Psoas muscle (tissue), 8 donors: ENCODE measurements around the gene SLC23A2. TPM values are rescaled to one million over a fixed set of nuclear protein-coding genes. Genes with fewer than 3 reads are reported as not detected.

Source experiments
- ATAC-seq, 4 donors: fragments of 200-7000 bp; cut with Tn5 transposase; one replicate each; pipeline ENCODE4 v1.9.1; 2020; ENCODE audit warnings: moderate library complexity in 3 of 4, mild to moderate bottlenecking in 2 of 4
- DNase-seq, 2 donors: peaks; one replicate each; pipeline ENCODE4 v3.0.0-alpha.2; 2020
- H3K27ac ChIP-seq: fragments of 200-600 bp; one replicate; pipeline ENCODE4 v1.8.0; 2022
- H3K27me3 ChIP-seq, 3 donors: fragments of 200-600 bp in 1 of 3; one replicate each; pipeline versions ENCODE4 v1.6.1 to v1.8.0; 2013 to 2022; ENCODE audit warnings: low read length in 2 of 3, mild to moderate bottlenecking in 2 of 3, moderate library complexity in 1 of 3; ENCODE audit not compliant: insufficient read depth in 3 of 3
- H3K36me3 ChIP-seq, 2 donors: fragments of 200-600 bp in 1 of 2; one replicate each; pipeline versions ENCODE4 v1.6.1 to v1.8.0; 2013 to 2022; ENCODE audit warnings: low read depth in 1 of 2, mild to moderate bottlenecking in 1 of 2, moderate library complexity in 1 of 2; ENCODE audit not compliant: insufficient read depth in 1 of 2
- H3K4me1 ChIP-seq: fragments of 200-600 bp; one replicate; pipeline ENCODE4 v1.8.0; 2022
- H3K4me3 ChIP-seq: fragments of 200-600 bp; one replicate; pipeline ENCODE4 v1.8.0; 2022; ENCODE audit warnings: mild to moderate bottlenecking
- H3K9me3 ChIP-seq: fragments of 200-600 bp; one replicate; pipeline ENCODE4 v1.8.0; 2022
- CTCF ChIP-seq: fragments of 200-600 bp; IDR thresholded peaks from one replicate; pipeline ENCODE4 v1.8.0; 2022; ENCODE audit warnings: antibody characterized with exemption
- WGBS, 3 donors: extraction: QIAGEN DNeasy Blood & Tissue Kit; methylation state at CpG; one replicate each; pipeline versions ENCODE4 v1.1.6 to v1.1.7; 2013; 5-methylcytosine and 5-hydroxymethylcytosine counted together
- intact Hi-C, 2 donors: fragments of 100-400 bp; cut with DNase I; formaldehyde crosslinking; loops; one replicate each; pipeline versions ENCODE4 v1.11.0 to v1.14.2; 2022
- polyA plus RNA-seq, 3 donors: library from polyadenylated mRNA; stranded (reverse); fragments of 200-250 nt; gene quantifications; one replicate each; pipeline ENCODE4 v1.2.3, GENCODE V29; 2013
- total RNA-seq, 4 donors: library from RNA; stranded (reverse); fragmentation: NEBNext Ultra II Directional in 2 of 4; extraction: Animal tissue kit (Norgen Biotek cat#: 25700) in 2 of 4; gene quantifications; one replicate each; pipeline versions ENCODE4 v1.2.1 to v1.2.4, GENCODE V29; 2021 to 2023
- donor health status: healthy with polysubstance abuse.
- donor health status: DM: no; HTN: no; CAD: no; lungs with moderate emphysema.
- donor health status: Bipolar disorder and iron deficiency.
- donor health status: healthy.
- donor health status: DM: yes; HTN: yes; CAD: no.
- donor health status: DM: no; HTN: no; CAD: no.
- donor health status: DM: no; HTN: no; CAD: no.
- donor health status: DM: yes; HTN: yes; CAD: no.

Gene SLC23A2
- total and polyA plus RNA-seq, 7 donors: 0.87 to 4.9 (median 3.4) TPM

GRCh38 chr20:4862661-4863060 lies 138.6 kb downstream of the SLC23A2 start:
- H3K9me3 ChIP-seq: no peaks in the 10 kb centered on the region
- TF ChIP-seq CTCF: no peak
- H3K36me3 ChIP-seq: peaks cover 3 to 75% of the 10 kb centered on the region in 2 donors
- no peak overlapping the region for H3K27ac ChIP-seq
- 92 to 97% (median 95%) methylated on average over 14 of the region's 14 CpGs for WGBS, 3 donors
- H3K27me3 ChIP-seq: no peaks in the 10 kb centered on the region
- ATAC-seq (no peak), DNase-seq (no peak)
- H3K4me3 ChIP-seq: no peak overlapping the region
- H3K4me1 ChIP-seq: no peaks in the 10 kb centered on the region
- intact Hi-C loops: no loop called here

GRCh38 chr20:4861961-4862360 lies 139.3 kb downstream of the SLC23A2 start:
- intact Hi-C loops: no loop called here
- no peaks in the 10 kb centered on the region for H3K27me3 ChIP-seq
- DNase-seq (no peak), ATAC-seq (no peak)
- H3K4me3 ChIP-seq: no peak overlapping the region
- no peak overlapping the region for H3K27ac ChIP-seq
- WGBS, 3 donors: 83 to 96% (median 94%) methylated on average over 11 of the region's 11 CpGs
- no peaks in the 10 kb centered on the region for H3K4me1 ChIP-seq
- H3K36me3 ChIP-seq: peaks cover 3 to 76% of the 10 kb centered on the region in 2 donors
- TF ChIP-seq CTCF: no peak
- H3K9me3 ChIP-seq: no peaks in the 10 kb centered on the region

GRCh38 chr20:4858000-4858399 lies 143.3 kb downstream of the SLC23A2 start:
- H3K9me3 ChIP-seq: no peaks in the 10 kb centered on the region
- H3K4me1 ChIP-seq: no peaks in the 10 kb centered on the region
- no peak for ATAC-seq
- WGBS, 3 donors: 95 to 97% (median 97%) methylated on average over 3 of the region's 3 CpGs
- no peak for DNase-seq
- no peak overlapping the region for H3K27ac ChIP-seq
- H3K36me3 ChIP-seq: peaks cover 3 to 70% of the 10 kb centered on the region in 2 donors
- H3K27me3 ChIP-seq: no peaks in the 10 kb centered on the region
- TF ChIP-seq CTCF: no peak
- intact Hi-C loops: no loop called here
- H3K4me3 ChIP-seq: no peak overlapping the region

GRCh38 chr20:4856022-4856755 lies 145.1 kb downstream of the SLC23A2 start:
- 94 to 96% (median 95%) methylated on average over 19 of the region's 19 CpGs for WGBS, 3 donors
- Histone ChIP-seq H3K27ac (no peak overlapping the region), H3K4me1 (no peaks in the 10 kb centered on the region), H3K4me3 (no peak overlapping the region), H3K36me3 (peaks cover 0 to 55% of the 10 kb centered on the region in 2 donors), H3K27me3 (no peaks in the 10 kb centered on the region), H3K9me3 (no peaks in the 10 kb centered on the region)
- TF ChIP-seq CTCF: no peak
- DNase-seq (no peak), ATAC-seq (no peak)
- intact Hi-C loops: no loop called here

- intact Hi-C loops: no loop called here
- Histone ChIP-seq H3K4me1 (no peaks in the 10 kb centered on the region), H3K36me3 (peaks cover 0 to 49% of the 10 kb centered on the region in 2 donors), H3K9me3 (no peaks in the 10 kb centered on the region), H3K27me3 (no peaks in the 10 kb centered on the region), H3K4me3 (no peak overlapping the region), H3K27ac (no peak overlapping the region)
- DNase-seq: no peak
- ATAC-seq: no peak
- WGBS, 3 donors: 91 to 93% (median 92%) methylated on average over 14 of the region's 14 CpGs
- TF ChIP-seq CTCF: no peak
Measured at GRCh38 chr20:4855555-4855954, 145.8 kb downstream of the SLC23A2 start.
